Measurements from ENCODE around the gene MAD1L1. TPM values are rescaled to one million over a fixed set of nuclear protein-coding genes. Genes with fewer than 3 reads are reported as not detected.

Gene MAD1L1
- total and polyA plus RNA-seq, 4 donors, result 12.8 to 20.7 (median 16.5) TPM

GRCh38 chr7:2110610-2111396 lies 121.9 kb downstream of the MAD1L1 start:
- DNase-seq (ENCODE audit: low spot score), result no peak
- Histone ChIP-seq H3K9me3 (ENCODE audit: control insufficient read depth in 4 of 4, low read length in 3 of 4) (no peaks in the 10 kb centered on the region), H3K4me3 (ENCODE audit: low read depth in 1 of 3, low read length in 3 of 3) (no peak overlapping the region), H3K9ac (ENCODE audit: low read depth in 1 of 2, low read length in 2 of 2) (no peak overlapping the region), H3K27me3 (ENCODE audit: control insufficient read depth in 4 of 4, insufficient read depth in 4 of 4, low read length in 3 of 4) (no peaks in the 10 kb centered on the region), H3K4me1 (ENCODE audit: control insufficient read depth in 4 of 4, insufficient read depth in 4 of 4, low read length in 3 of 4) (no peaks in the 10 kb centered on the region), H3K36me3 (ENCODE audit: control insufficient read depth in 4 of 4, insufficient read depth in 3 of 4, low read depth in 1 of 4, low read length in 3 of 4) (no peaks in the 10 kb centered on the region), H3K27ac (ENCODE audit: low read depth in 1 of 2, low read length in 2 of 2) (peak overlapping the region in 1 of 2 donors; percentile 11)
- TF ChIP-seq RXRA (IDR thresholded peaks at IDR 0.05) (no peak), ATF3 (IDR thresholded peaks at IDR 0.05) (no peak), JUND (IDR thresholded peaks at IDR 0.05) (no peak), HNF4A (conservative IDR thresholded peaks at IDR 0.05) (no peak), FOXA2 (IDR thresholded peaks at IDR 0.05) (no peak), GABPA (IDR thresholded peaks at IDR 0.05 in 1 of 2, conservative IDR thresholded peaks at IDR 0.05 in 1 of 2) (no peak), MAX (IDR thresholded peaks at IDR 0.05) (no peak), YY1 (IDR thresholded peaks at IDR 0.05) (no peak), CTCF (IDR thresholded peaks at IDR 0.05; ENCODE audit: low read depth, low read length, missing input control) (no peak)
- 78% methylated on average over 34 of the region's 34 CpGs for WGBS

- Histone ChIP-seq H3K4me1 (ENCODE audit: control insufficient read depth in 4 of 4, insufficient read depth in 4 of 4, low read length in 3 of 4) (no peaks in the 10 kb centered on the region), H3K27me3 (ENCODE audit: control insufficient read depth in 4 of 4, insufficient read depth in 4 of 4, low read length in 3 of 4) (no peaks in the 10 kb centered on the region), H3K4me3 (ENCODE audit: low read depth in 1 of 3, low read length in 3 of 3) (no peak overlapping the region), H3K9ac (ENCODE audit: low read depth in 1 of 2, low read length in 2 of 2) (no peak overlapping the region), H3K27ac (ENCODE audit: low read depth in 1 of 2, low read length in 2 of 2) (no peak overlapping the region), H3K36me3 (ENCODE audit: control insufficient read depth in 4 of 4, insufficient read depth in 3 of 4, low read depth in 1 of 4, low read length in 3 of 4) (no peaks in the 10 kb centered on the region), H3K9me3 (ENCODE audit: control insufficient read depth in 4 of 4, low read length in 3 of 4) (no peaks in the 10 kb centered on the region)
- TF ChIP-seq HNF4A (conservative IDR thresholded peaks at IDR 0.05), result no peak
- no peak for TF ChIP-seq FOXA1 (IDR thresholded peaks at IDR 0.05)
- no peak for TF ChIP-seq EGR1 (IDR thresholded peaks at IDR 0.05; ENCODE audit: low read depth in 2 of 2)
- TF ChIP-seq REST (IDR thresholded peaks at IDR 0.05), result no peak
- TF ChIP-seq SP1 (IDR thresholded peaks at IDR 0.05), result no peak
- TF ChIP-seq NR2F2 (IDR thresholded peaks at IDR 0.05), result no peak
- TF ChIP-seq YY1 (IDR thresholded peaks at IDR 0.05), result no peak
- no peak for TF ChIP-seq GABPA (IDR thresholded peaks at IDR 0.05 in 1 of 2, conservative IDR thresholded peaks at IDR 0.05 in 1 of 2)
- no peak for TF ChIP-seq CTCF (IDR thresholded peaks at IDR 0.05; ENCODE audit: low read depth, low read length, missing input control)
- TF ChIP-seq TAF1 (conservative IDR thresholded peaks at IDR 0.05), result no peak
- TF ChIP-seq RXRA (IDR thresholded peaks at IDR 0.05), result no peak
- TF ChIP-seq ZBTB33 (IDR thresholded peaks at IDR 0.05), result no peak
- no peak for TF ChIP-seq HNF4G (IDR thresholded peaks at IDR 0.05)
- TF ChIP-seq ATF3 (IDR thresholded peaks at IDR 0.05), result no peak
- TF ChIP-seq FOXA2 (IDR thresholded peaks at IDR 0.05), result no peak
- no peak for TF ChIP-seq MAX (IDR thresholded peaks at IDR 0.05)
- TF ChIP-seq JUND (IDR thresholded peaks at IDR 0.05), result no peak
- no peak for TF ChIP-seq RAD21 (IDR thresholded peaks at IDR 0.05)
- peak; percentile 50 for DNase-seq (ENCODE audit: low spot score)
- WGBS, result 93% methylated on average over 28 of the region's 28 CpGs
Observed at GRCh38 chr7:2109936-2110609, 122.7 kb downstream of the MAD1L1 start.
